Right renal pelvis (tissue), 4 donors: ENCODE measurements around the gene NINL. TPM values are rescaled to one million over a fixed set of nuclear protein-coding genes. Genes with fewer than 3 reads are reported as not detected.
"Not testable (repeated sequence)": the region's sequence is repeated elsewhere in the genome, so short reads cannot be mapped to it uniquely, and the experiment has no call there.

Experiments used
- DNase-seq, 4 donors: peaks; one replicate each; pipeline ENCODE4 v3.0.0-alpha.2; 2013; ENCODE audit warnings: low read depth in 4 of 4, low spot score in 3 of 4, missing footprints in 1 of 4
- polyA plus RNA-seq, 4 donors: library from polyadenylated mRNA; unstranded; fragments of 120-200 nt; gene quantifications; one replicate each; pipeline ENCODE4 v1.2.1, GENCODE V29; 2013; ENCODE audit not compliant: insufficient read length in 4 of 4

The NINL gene
- polyA plus RNA-seq, 4 donors: 35.5 to 45.0 (median 40.0) TPM

- not testable (repeated sequence) for DNase-seq
Observed at GRCh38 chr20:25561771-25562170, 23.6 kb downstream of the NINL start.

GRCh38 chr20:25553819-25554296 is 31.5 kb downstream of the NINL start:
- DNase-seq: peak in 1 of 4 donors; percentile 12

GRCh38 chr20:25552977-25553376 is 32.4 kb downstream of the NINL start:
- DNase-seq: no peak

- DNase-seq: no peak
Observed at GRCh38 chr20:25551413-25552215, 33.7 kb downstream of the NINL start.

- DNase-seq: not testable (repeated sequence)
Observed at GRCh38 chr20:25550645-25551337, 34.5 kb downstream of the NINL start.

GRCh38 chr20:25549843-25550477 is 35.4 kb downstream of the NINL start:
- no peak for DNase-seq

GRCh38 chr20:25549172-25549773 is 36.1 kb downstream of the NINL start:
- no peak for DNase-seq

- no peak for DNase-seq
Observed at GRCh38 chr20:25548613-25549086, 36.7 kb downstream of the NINL start.

GRCh38 chr20:25547999-25548398 is 37.3 kb downstream of the NINL start:
- no peak for DNase-seq

GRCh38 chr20:25547063-25547462 is 38.3 kb downstream of the NINL start:
- no peak for DNase-seq

GRCh38 chr20:25546048-25546447 is 39.3 kb downstream of the NINL start:
- DNase-seq: no peak

- DNase-seq: no peak
Observed at GRCh38 chr20:25545171-25545570, 40.2 kb downstream of the NINL start.

GRCh38 chr20:25544734-25545133 is 40.6 kb downstream of the NINL start:
- DNase-seq: no peak

GRCh38 chr20:25544311-25544710 is 41.0 kb downstream of the NINL start:
- no peak for DNase-seq

- no peak for DNase-seq
Observed at GRCh38 chr20:25543068-25543467, 42.3 kb downstream of the NINL start.

GRCh38 chr20:25541676-25542075 is 43.7 kb downstream of the NINL start:
- no peak for DNase-seq

- no peak for DNase-seq
Observed at GRCh38 chr20:25539742-25540672, 45.3 kb downstream of the NINL start.

GRCh38 chr20:25538838-25539665 is 46.3 kb downstream of the NINL start:
- DNase-seq: no peak

GRCh38 chr20:25537890-25538289 is 47.4 kb downstream of the NINL start:
- no peak for DNase-seq
